Activated CD4-positive, alpha-beta memory T cell treated with anti-CD3 and anti-CD28 coated beads, Interleukin-2, amount 10 ng/mL, durations not matched to agents 7 days and 5 days (primary cell): ENCODE measurements around the gene MRPL48. TPM values are rescaled to one million over a fixed set of nuclear protein-coding genes. Genes with fewer than 3 reads are reported as not detected.
"Not testable (repeated sequence)": the region's sequence is repeated elsewhere in the genome, so short reads cannot be mapped to it uniquely, and the experiment has no call there.

ENCODE experiments used
- CTCF ChIA-PET: fragments of 350-600 bp; sonication (Branson Sonifier 250); formaldehyde crosslinking; loops from one replicate; lab custom pipeline; 2021; ENCODE audit warnings: antibody characterized with exemption, inconsistent platforms; lab: Charles Lee
- POLR2A ChIA-PET: fragments of 350-600 bp; sonication (Branson Sonifier 250); formaldehyde crosslinking; loops from one replicate; lab custom pipeline; 2021; ENCODE audit warnings: antibody characterized with exemption; lab: Charles Lee
- DNase-seq: peaks from one replicate; pipeline ENCODE4 v3.0.0-alpha.2; 2020
- H3K27ac Mint-ChIP-seq: one replicate; pipeline ENCODE4 v1.8.0; 2021; ENCODE audit warnings: mild to moderate bottlenecking, mixed read lengths
- H3K27me3 Mint-ChIP-seq: one replicate; pipeline ENCODE4 v1.8.0; 2021; ENCODE audit warnings: mixed read lengths
- H3K36me3 Mint-ChIP-seq: one replicate; pipeline ENCODE4 v1.8.0; 2021; ENCODE audit warnings: low read depth, mixed read lengths
- H3K4me1 Mint-ChIP-seq: one replicate; pipeline ENCODE4 v1.8.0; 2021; ENCODE audit warnings: mixed read lengths
- H3K4me3 Mint-ChIP-seq: one replicate; pipeline ENCODE4 v1.8.0; 2021; ENCODE audit warnings: mild to moderate bottlenecking, mixed read lengths
- H3K9me3 Mint-ChIP-seq: one replicate; pipeline ENCODE4 v1.8.0; 2021; ENCODE audit warnings: mixed read lengths
- total RNA-seq, 2 experiments: library from RNA; stranded (reverse); gene quantifications; one replicate each; pipeline ENCODE4 v1.2.3, GENCODE V29; 2021

MRPL48 gene
- total RNA-seq, 2 experiments from 2014 or later: 35.9 to 45.5 TPM

DNA sequence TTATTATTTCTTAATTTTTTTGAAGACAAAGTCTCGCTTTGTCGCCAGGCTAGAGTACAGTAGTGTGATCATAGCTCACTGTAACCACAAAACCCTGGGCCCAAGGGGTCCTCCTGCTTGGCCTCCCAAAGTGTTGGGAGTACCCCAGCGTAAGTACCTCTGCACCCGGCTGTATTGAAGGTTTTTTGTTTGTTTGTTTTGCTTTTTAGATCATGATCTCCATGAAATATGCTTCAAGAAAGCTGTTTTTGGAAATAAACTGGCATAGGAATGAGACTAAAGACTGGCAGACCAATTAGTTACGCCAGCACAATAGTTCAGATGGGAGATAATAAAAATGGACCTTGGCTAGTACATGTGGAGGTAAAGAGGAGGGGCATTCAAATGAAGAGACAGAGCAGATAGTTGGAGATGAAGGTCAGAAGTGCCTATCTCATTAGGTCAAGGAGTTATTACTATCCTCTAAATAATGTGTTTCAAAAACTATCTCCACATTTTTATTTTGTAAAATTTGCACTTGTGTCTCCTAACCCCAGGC, 4.1 kb upstream of the MRPL48 start:
- POLR2A ChIA-PET: no interaction called here
- Mint-ChIP-seq H3K9me3 (no peaks in the 10 kb centered on the region), H3K4me3 (no peak overlapping the region), H3K36me3 (no peaks in the 10 kb centered on the region), H3K27me3 (no peaks in the 10 kb centered on the region), H3K4me1 (peaks cover 32% of the 10 kb centered on the region), H3K27ac (no peak overlapping the region)
- no peak for DNase-seq
- CTCF ChIA-PET: no interaction called here

DNA sequence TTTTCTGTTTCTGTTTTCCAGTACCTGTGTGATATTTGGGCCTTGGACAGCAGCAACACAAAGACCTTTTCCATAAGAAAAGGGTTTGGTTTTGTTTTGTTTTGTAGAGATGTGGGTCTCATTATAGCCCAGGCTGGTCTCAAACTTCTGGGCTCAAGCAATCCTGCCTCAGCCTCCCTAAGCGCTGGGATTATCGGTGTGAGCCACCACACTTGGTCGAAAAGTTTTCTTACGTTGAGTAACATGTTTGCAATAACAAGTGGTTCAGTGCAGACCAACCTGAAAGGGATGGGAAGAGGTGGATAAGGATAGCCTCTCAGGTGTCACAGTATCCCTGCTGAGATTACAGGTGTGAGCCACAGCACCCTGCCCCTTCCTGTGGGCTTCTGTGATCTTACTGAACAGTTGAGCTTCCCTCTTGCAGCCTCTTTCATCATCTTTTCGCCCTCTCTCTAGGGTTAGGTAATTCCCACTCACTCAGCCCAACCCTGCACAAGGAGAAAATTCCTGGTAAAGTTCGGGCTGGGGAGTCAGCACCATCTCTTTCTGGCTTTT, 3.5 kb upstream of the MRPL48 start:
- H3K36me3 Mint-ChIP-seq: no peaks in the 10 kb centered on the region
- peaks cover 32% of the 10 kb centered on the region for H3K4me1 Mint-ChIP-seq
- no peaks in the 10 kb centered on the region for H3K27me3 Mint-ChIP-seq
- DNase-seq: no peak
- no peaks in the 10 kb centered on the region for H3K9me3 Mint-ChIP-seq
- POLR2A ChIA-PET: interaction anchor here (4.4 kb wide), 1 partner anchor 22 kb away, joined by 29 read pairs; the partner anchor contains the start of gene RAB6A
- H3K27ac Mint-ChIP-seq: no peak overlapping the region
- CTCF ChIA-PET: interaction anchor here (1.2 kb wide), 1 partner anchor 23 kb away, joined by 6 read pairs; the partner anchor contains the start of gene RAB6A
- H3K4me3 Mint-ChIP-seq: no peak overlapping the region

DNA sequence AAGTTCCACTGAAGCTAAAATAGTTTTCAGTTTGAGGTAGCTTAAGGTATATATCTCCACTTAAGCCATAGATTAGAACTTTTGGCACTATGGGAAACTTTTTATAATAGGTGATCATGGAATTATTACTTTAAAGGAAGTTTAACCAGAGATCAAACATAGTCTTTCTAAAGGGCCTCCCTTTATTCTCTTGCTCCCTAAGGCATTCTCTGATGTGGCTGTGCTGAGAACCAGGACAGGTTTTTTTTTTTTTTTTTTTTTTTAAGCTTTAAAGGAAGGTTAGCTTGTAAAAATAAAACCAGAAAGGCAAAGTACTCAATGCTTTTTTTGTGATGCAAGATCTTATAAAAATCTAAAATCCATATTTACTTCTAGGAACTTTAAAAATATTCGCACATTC, 2.9 kb upstream of the MRPL48 start:
- Mint-ChIP-seq H3K9me3 (no peaks in the 10 kb centered on the region), H3K36me3 (no peaks in the 10 kb centered on the region), H3K27me3 (no peaks in the 10 kb centered on the region), H3K4me3 (no peak overlapping the region), H3K4me1 (peaks cover 33% of the 10 kb centered on the region), H3K27ac (no peak overlapping the region)
- DNase-seq: no peak
- CTCF ChIA-PET: interaction anchor here (0.6 to 1.2 kb wide), 3 partner anchors 20 to 27 kb away, joined by 3 to 6 read pairs (median 3); partner anchors contain the start of gene RAB6A
- POLR2A ChIA-PET: interaction anchor here (4.4 kb wide), 1 partner anchor 22 kb away, joined by 29 read pairs; the partner anchor contains the start of gene RAB6A

DNA sequence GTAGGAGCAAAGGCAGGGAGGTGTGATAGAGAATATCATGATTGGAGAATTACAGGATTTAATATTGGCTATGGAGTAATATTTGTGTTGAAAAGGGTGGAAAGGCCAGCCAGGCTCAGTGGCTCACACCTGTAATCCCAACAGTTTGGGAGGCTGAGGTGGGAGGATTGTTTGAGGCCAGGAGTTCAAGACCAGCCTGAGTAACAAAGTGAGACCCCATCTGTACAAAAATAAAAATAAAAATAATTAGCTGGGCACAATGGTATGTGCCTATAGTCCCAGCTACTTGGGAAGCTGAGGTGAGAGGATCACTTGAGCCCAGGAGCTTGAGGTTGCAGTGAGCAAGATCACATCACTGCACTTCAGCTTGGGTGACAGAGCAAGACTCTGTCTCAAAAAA, 2.2 kb upstream of the MRPL48 start:
- DNase-seq, H3K27ac Mint-ChIP-seq, H3K27me3 Mint-ChIP-seq, H3K36me3 Mint-ChIP-seq, H3K4me3 Mint-ChIP-seq, H3K9me3 Mint-ChIP-seq: not testable (repeated sequence)
- H3K4me1 Mint-ChIP-seq: peaks cover 29% of the 10 kb centered on the region
- POLR2A ChIA-PET: interaction anchor here (4.4 kb wide), 1 partner anchor 23 kb away, joined by 29 read pairs; the partner anchor contains the start of gene RAB6A
- CTCF ChIA-PET: interaction anchor here (0.6 to 1.2 kb wide), 3 partner anchors 21 to 28 kb away, joined by 3 to 6 read pairs (median 3); partner anchors contain the start of gene RAB6A

GRCh38 chr11:73787051-73787642, 527 bp upstream of the MRPL48 start:
- POLR2A ChIA-PET: interaction anchor here (0.6 to 4.4 kb wide), 8 partner anchors 8 to 612 kb away, joined by 3 to 35 read pairs (median 4); partner anchors contain the start of genes C2CD3 and RAB6A
- H3K4me3 Mint-ChIP-seq: peak overlapping the region; percentile 94
- CTCF ChIA-PET: interaction anchor here (1.1 to 1.6 kb wide), 2 partner anchors 7 to 9 kb away, joined by 3 to 4 read pairs; no protein-coding TSS in a partner anchor
- H3K27ac Mint-ChIP-seq: peak overlapping the region; percentile 86
- H3K9me3 Mint-ChIP-seq: no peaks in the 10 kb centered on the region
- DNase-seq: no peak
- no peaks in the 10 kb centered on the region for H3K27me3 Mint-ChIP-seq
- peaks cover 33% of the 10 kb centered on the region for H3K4me1 Mint-ChIP-seq
- no peaks in the 10 kb centered on the region for H3K36me3 Mint-ChIP-seq

- DNase-seq: no peak
- Mint-ChIP-seq H3K36me3 (no peaks in the 10 kb centered on the region), H3K27me3 (no peaks in the 10 kb centered on the region), H3K27ac (peak overlapping the region; percentile 21), H3K4me1 (peaks cover 38% of the 10 kb centered on the region), H3K9me3 (no peaks in the 10 kb centered on the region), H3K4me3 (peak overlapping the region; percentile 94)
- CTCF ChIA-PET: interaction anchor here (1.8 kb wide), 1 partner anchor 28 kb away, joined by 7 read pairs; the partner anchor contains the start of gene RAB6A
- POLR2A ChIA-PET: interaction anchor here (2.7 kb wide), 1 partner anchor 10 kb away, joined by 35 read pairs; no protein-coding TSS in a partner anchor
Observed at GRCh38 chr11:73789279-73789670, 1.6 kb downstream of the MRPL48 start.

GRCh38 chr11:73792584-73792983, 4.9 kb downstream of the MRPL48 start:
- Mint-ChIP-seq H3K27me3 (no peaks in the 10 kb centered on the region), H3K27ac (no peak overlapping the region), H3K36me3 (no peaks in the 10 kb centered on the region), H3K4me1 (peaks cover 29% of the 10 kb centered on the region), H3K9me3 (no peaks in the 10 kb centered on the region), H3K4me3 (no peak overlapping the region)
- no peak for DNase-seq
- CTCF ChIA-PET: no interaction called here
- POLR2A ChIA-PET: interaction anchor here (0.9 kb wide), 1 partner anchor 85 kb away, joined by 3 read pairs; no protein-coding TSS in a partner anchor

DNA sequence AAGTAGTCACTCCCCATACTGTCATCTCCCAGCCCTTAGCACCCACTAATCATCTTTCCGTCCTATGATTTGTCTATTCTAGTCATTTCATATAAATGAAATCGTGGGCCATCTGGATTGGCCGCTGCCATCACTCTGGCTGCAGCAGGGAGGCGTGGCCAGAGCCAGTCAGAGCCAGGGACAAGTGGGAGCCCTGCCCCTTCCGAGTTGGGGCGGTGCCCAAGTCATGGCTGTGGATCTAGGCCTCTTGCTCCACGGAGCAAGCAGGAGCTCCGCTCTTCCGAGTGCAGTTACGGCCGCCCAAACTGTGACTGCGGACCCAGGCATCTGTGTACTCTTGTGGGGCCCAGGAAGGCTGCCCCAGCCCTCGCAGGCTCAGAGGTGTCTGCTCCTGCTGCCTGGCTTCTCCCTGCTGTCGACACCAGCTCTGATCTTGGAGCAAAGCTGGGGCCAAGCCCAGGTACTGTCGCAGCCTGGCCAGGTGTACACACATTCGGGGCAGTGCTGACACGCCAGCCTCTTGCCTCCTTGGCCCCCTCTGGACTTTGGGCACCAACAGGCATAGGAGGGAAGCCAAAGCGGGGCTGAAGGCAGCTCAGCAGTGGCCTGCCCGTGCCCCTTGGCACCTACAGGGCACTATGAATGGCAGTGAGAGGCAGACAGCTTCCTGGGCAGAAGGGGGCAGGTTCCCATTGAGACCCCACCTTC, 8.4 kb downstream of the MRPL48 start:
- H3K27ac Mint-ChIP-seq: no peak overlapping the region
- CTCF ChIA-PET: no interaction called here
- H3K27me3 Mint-ChIP-seq: no peaks in the 10 kb centered on the region
- no peak for DNase-seq
- no peak overlapping the region for H3K4me3 Mint-ChIP-seq
- POLR2A ChIA-PET: interaction anchor here (0.9 kb wide), 1 partner anchor 8 kb away, joined by 3 read pairs; no protein-coding TSS in a partner anchor
- H3K36me3 Mint-ChIP-seq: no peaks in the 10 kb centered on the region
- peaks cover 11% of the 10 kb centered on the region for H3K4me1 Mint-ChIP-seq
- no peaks in the 10 kb centered on the region for H3K9me3 Mint-ChIP-seq

GRCh38 chr11:73797457-73797856, 9.8 kb downstream of the MRPL48 start:
- H3K4me3 Mint-ChIP-seq: no peak overlapping the region
- H3K4me1 Mint-ChIP-seq: peaks cover 2% of the 10 kb centered on the region
- no peak overlapping the region for H3K27ac Mint-ChIP-seq
- no peak for DNase-seq
- H3K36me3 Mint-ChIP-seq: no peaks in the 10 kb centered on the region
- ChIA-PET POLR2A (no interaction called here), CTCF (interaction anchor here (0.5 kb wide), 1 partner anchor 655 kb away, joined by 4 read pairs; the partner anchor contains the start of gene FCHSD2)
- no peaks in the 10 kb centered on the region for H3K27me3 Mint-ChIP-seq
- H3K9me3 Mint-ChIP-seq: no peaks in the 10 kb centered on the region

DNA sequence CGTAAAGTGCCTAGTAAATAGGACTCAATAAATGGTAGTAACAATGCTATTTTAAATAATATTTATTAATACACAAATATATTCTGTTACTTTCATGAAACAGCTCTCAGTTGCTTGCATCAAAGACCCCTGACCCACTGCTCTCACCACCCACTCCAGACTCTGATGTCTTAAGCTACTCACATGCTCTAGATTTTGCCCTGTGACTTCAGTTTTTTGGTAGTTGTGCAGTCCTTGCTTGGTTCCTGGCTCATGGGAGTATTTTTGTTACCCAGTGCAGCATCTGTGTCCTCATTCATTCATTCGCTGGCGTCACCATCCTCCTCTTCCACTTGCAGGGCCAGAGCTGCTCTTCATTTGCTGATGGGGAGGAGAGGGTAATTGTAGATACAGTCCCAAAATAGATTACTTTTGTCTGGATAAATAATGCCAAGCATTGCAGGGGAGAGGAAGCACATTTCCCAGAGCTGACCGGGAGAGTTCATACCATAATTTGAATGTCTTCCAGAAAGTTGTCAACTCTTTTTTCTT, 12.7 kb downstream of the MRPL48 start:
- Mint-ChIP-seq H3K27me3 (no peaks in the 10 kb centered on the region), H3K4me1 (no peaks in the 10 kb centered on the region), H3K4me3 (no peak overlapping the region), H3K9me3 (no peaks in the 10 kb centered on the region), H3K27ac (no peak overlapping the region), H3K36me3 (no peaks in the 10 kb centered on the region)
- no peak for DNase-seq
- ChIA-PET POLR2A (no interaction called here), CTCF (interaction anchor here (0.7 kb wide), 1 partner anchor 150 kb away, joined by 3 read pairs; no protein-coding TSS in a partner anchor)

DNA sequence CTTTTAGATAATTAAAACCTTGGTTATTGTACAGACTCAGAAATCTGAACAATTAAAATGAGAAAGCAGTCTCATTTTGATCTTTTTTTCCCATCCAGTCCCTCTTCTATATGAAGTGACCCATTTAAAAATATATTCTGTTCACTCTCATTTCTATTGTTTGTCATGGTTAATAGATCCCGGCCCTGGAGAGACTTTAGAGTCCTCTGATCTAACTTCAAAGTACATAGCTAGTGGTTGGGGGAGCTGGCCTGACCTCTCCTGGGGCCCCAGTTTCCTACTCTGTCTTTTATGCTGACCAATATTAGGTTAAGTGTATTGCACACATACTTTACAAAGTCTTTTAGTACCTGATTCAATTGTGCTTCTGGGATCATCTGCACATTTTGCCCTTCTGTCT, 13.5 kb downstream of the MRPL48 start:
- H3K4me1 Mint-ChIP-seq: no peaks in the 10 kb centered on the region
- no peak overlapping the region for H3K27ac Mint-ChIP-seq
- no peaks in the 10 kb centered on the region for H3K27me3 Mint-ChIP-seq
- ChIA-PET CTCF (interaction anchor here (0.7 kb wide), 1 partner anchor 151 kb away, joined by 3 read pairs; no protein-coding TSS in a partner anchor), POLR2A (no interaction called here)
- DNase-seq: no peak
- H3K9me3 Mint-ChIP-seq: no peaks in the 10 kb centered on the region
- no peak overlapping the region for H3K4me3 Mint-ChIP-seq
- peaks cover 6% of the 10 kb centered on the region for H3K36me3 Mint-ChIP-seq

DNA sequence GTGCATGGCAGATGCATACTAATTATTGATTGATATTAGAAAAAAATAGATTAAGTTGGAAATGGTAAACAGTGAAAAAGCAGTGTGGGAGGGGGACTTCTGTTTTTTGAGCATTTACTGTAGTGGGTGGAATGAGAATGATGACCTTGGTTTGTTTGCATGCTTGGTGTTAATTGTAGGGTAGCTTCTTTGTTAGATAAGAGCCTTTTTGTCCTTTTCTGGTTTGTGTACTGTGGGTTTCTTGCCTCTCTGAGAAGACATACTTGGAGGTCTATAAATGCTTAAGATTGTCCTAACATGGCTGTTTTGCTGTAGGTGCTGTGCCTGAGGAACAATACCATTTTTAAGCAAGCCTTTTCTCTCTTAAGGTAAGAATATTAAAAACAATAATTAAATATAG, 17.0 kb downstream of the MRPL48 start:
- Mint-ChIP-seq H3K4me1 (no peaks in the 10 kb centered on the region), H3K27me3 (no peaks in the 10 kb centered on the region), H3K4me3 (no peak overlapping the region), H3K27ac (no peak overlapping the region), H3K36me3 (peaks cover 17% of the 10 kb centered on the region), H3K9me3 (no peaks in the 10 kb centered on the region)
- no peak for DNase-seq
- ChIA-PET POLR2A (no interaction called here), CTCF (no interaction called here)
